ENCODE data around the gene KLK15.
A peak's percentile ranks its signal among the peaks of the same experiment; 100 is the strongest.

Gene KLK15

DNA sequence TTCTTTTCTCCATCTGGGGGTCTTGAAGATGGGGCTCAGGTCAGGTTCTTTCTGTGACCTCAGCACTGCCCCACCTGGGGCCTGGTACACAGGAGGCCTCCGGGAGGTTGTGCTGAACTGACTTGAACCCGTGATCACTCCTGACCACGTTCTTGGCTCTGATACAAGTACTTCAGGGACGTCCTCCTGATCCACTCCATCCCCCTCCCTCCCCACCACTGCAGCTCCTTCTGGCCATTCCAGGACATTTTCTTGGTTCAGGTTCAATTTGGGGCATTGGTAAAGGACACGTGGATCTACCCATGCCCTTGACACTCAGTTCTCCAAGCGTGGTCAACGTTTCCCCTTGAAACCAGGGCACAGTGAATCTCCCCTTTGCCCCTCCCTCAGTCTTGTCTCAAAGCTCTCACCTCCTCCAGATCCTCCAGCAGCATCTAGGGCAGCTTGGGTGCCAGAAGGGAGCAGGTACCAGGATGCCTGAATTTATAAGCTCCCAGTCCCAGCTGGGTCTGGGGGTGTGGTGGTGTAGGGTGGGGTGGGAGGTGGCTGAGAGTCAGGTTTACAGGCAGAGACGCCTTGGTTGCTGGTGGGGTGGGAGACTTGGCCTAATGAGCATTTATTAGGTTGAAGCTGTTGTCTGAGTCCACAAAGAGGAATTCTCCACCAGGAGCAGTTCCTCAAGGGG lies at the start of gene KLK15:
KLK15 (minus strand) TSS at position 458 of the 685 bp plus-strand sequence. CDS start 2,082 bp downstream, outside the sequence.
- peak; percentile 12 for DNase-seq (ENCODE audit: low spot score)
- no peak for TF ChIP-seq CTCF (IDR thresholded peaks at IDR 0.05; ENCODE audit: extremely low read depth, insufficient read depth, missing control alignments)
- in situ Hi-C loops (cut with MboI; ENCODE audit: low pct_unique_long_range_greater_than_20kb, low sequenced_read_pairs, unreplicated experiment), result no loop called here

DNA sequence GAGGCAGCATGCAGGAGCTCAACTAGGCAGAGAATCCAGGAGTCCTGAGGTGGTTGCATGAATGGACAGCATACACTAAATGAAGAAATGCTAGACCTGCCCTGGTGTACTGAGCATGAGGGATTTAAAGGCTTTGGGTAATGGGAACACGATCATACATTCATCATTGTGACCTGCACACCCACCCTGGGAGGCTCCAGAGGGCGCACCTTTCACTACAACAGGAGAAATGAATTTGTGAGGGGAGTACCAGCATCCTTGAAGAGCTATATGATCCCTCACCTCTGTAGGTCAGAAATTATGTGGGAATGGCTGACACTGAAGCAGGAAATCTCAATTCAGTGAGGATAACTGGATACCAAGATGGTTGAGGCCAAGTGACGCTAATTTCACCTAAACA lies 48.8 kb upstream of the KLK15 start:
- peak; percentile 27 for TF ChIP-seq CTCF (IDR thresholded peaks at IDR 0.05; ENCODE audit: extremely low read depth, insufficient read depth, missing control alignments)
- in situ Hi-C loops (cut with MboI; ENCODE audit: low pct_unique_long_range_greater_than_20kb, low sequenced_read_pairs, unreplicated experiment), result no loop called here
- DNase-seq (ENCODE audit: low spot score), result no peak

DNA sequence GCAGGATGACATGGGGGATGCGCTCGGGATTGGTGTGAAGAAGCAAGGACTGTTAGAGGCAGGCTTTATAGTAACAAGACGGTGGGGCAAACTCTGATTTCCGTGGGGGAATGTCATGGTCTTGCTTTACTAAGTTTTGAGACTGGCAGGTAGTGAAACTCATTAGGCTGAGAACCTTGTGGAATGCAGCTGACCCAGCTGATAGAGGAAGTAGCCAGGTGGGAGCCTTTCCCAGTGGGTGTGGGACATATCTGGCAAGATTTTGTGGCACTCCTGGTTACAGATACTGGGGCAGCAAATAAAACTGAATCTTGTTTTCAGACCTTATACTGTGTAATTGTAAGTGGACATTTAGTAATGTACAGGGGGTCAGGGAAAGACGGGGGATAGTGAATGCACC lies 46.9 kb upstream of the KLK15 start:
- no peak for DNase-seq (ENCODE audit: low spot score)
- TF ChIP-seq CTCF (IDR thresholded peaks at IDR 0.05; ENCODE audit: extremely low read depth, insufficient read depth, missing control alignments), result no peak
- in situ Hi-C loops (cut with MboI; ENCODE audit: low pct_unique_long_range_greater_than_20kb, low sequenced_read_pairs, unreplicated experiment), result no loop called here

DNA sequence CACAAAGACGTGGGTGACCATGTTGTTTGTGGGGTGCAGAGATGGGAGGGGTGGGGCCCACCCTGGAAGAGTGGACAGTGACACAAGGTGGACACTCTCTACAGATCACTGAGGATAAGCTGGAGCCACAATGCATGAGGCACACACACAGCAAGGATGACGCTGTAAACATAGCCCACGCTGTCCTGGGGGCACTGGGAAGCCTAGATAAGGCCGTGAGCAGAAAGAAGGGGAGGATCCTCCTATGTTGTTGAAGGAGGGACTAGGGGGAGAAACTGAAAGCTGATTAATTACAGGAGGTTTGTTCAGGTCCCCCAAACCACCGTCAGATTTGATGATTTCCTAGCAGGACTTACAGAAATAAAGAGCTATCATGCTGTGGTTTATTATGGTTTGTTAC lies 45.5 kb upstream of the KLK15 start:
- DNase-seq (ENCODE audit: low spot score), result no peak
- in situ Hi-C loops (cut with MboI; ENCODE audit: low pct_unique_long_range_greater_than_20kb, low sequenced_read_pairs, unreplicated experiment), result no loop called here
- TF ChIP-seq CTCF (IDR thresholded peaks at IDR 0.05; ENCODE audit: extremely low read depth, insufficient read depth, missing control alignments), result no peak

- in situ Hi-C loops (cut with MboI; ENCODE audit: low pct_unique_long_range_greater_than_20kb, low sequenced_read_pairs, unreplicated experiment), result no loop called here
- no peak for DNase-seq (ENCODE audit: low spot score)
- TF ChIP-seq CTCF (IDR thresholded peaks at IDR 0.05; ENCODE audit: extremely low read depth, insufficient read depth, missing control alignments), result peak; percentile 0
These were observed 44.0 kb upstream of the KLK15 start for GRCh38 chr19:50877338-50877737.

DNA sequence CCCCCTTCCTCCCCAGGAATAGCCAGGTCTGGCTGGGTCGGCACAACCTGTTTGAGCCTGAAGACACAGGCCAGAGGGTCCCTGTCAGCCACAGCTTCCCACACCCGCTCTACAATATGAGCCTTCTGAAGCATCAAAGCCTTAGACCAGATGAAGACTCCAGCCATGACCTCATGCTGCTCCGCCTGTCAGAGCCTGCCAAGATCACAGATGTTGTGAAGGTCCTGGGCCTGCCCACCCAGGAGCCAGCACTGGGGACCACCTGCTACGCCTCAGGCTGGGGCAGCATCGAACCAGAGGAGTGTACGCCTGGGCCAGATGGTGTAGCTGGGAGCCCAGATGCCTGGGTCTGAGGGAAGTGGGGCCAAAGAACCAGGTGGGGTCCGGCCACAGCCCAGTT lies 43.1 kb upstream of the KLK15 start:
- in situ Hi-C loops (cut with MboI; ENCODE audit: low pct_unique_long_range_greater_than_20kb, low sequenced_read_pairs, unreplicated experiment), result no loop called here
- DNase-seq (ENCODE audit: low spot score), result no peak
- TF ChIP-seq CTCF (IDR thresholded peaks at IDR 0.05; ENCODE audit: extremely low read depth, insufficient read depth, missing control alignments), result no peak

All from GM13977 (cell line).